Stimulated activated naive CD4-positive, alpha-beta T cell treated with Interleukin-2 at 50 U/mL for 16 hours (primary cell): ENCODE results near the gene ACSM2B.
"Not testable (repeated sequence)": the region's sequence is repeated elsewhere in the genome, so short reads cannot be mapped to it uniquely, and the experiment has no call there.

Experiments
- DNase-seq: peaks from one replicate; lab custom pipeline; 2025; lab: John Stamatoyannopoulos, UW

ACSM2B gene

DNA sequence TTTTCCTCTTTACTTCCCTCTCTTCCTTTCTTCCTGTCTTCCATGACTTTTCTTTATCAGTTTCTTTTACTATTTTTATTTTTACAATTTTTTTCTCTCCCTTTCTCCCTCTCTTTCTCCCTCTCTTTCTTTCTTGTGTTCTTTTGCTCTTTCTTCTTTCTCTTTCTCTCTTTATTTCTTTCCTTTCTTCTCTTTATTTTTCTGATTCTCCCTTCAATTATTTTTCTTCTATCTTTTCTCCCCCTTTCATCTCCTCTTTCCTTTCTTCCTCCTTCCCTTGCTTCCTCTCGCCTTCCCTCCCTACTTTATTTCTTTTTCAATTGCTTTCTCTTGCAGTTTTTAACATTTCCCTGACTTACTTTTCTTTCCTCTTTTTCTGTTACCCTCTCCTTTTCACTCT, 39.5 kb downstream of the ACSM2B start:
- not testable (repeated sequence) for DNase-seq

DNA sequence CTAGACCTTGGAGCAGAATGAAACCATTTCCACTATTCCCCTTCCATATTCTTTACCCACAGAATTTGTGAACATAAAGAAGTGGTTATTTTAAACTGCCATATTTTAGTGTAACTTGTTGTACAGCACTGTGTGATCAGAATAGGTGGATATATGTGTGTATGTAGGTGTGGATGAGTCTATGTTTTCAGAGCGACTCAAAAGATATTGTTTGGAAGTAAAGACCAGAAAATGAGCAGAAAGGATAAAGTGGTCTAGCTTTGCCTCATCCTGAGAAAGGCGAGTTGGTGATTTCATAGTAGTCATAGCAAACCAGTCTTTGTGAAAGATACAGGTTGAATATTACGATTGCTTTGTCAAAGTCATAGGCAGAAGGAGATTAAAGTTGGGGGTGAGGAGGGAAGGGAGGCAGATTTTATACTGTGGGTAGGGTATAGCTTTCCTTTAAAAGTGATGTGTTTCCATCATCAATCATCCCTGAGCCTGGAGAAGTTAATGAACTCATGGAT, 43.8 kb downstream of the ACSM2B start:
- DNase-seq = not testable (repeated sequence)

DNA sequence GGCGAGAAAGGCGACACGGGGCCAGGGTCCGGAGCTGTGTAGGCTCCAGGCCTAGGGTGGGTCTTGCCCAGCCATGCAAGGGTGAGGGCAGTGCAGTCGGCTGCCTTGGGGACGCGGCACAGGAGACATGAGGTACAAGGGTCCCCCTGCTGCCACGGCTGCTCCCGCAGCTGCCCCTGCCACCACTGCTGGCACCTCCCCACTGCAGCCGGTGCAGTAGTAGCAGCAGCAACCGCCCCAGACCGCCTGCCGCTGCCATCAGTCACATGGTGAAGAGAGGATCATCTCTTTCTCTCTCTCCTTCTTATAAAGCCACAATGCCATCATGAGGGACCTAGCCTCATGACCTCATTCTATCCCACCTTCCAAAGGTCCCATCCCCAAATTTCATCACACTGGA, 44.4 kb downstream of the ACSM2B start:
- not testable (repeated sequence) for DNase-seq

DNA sequence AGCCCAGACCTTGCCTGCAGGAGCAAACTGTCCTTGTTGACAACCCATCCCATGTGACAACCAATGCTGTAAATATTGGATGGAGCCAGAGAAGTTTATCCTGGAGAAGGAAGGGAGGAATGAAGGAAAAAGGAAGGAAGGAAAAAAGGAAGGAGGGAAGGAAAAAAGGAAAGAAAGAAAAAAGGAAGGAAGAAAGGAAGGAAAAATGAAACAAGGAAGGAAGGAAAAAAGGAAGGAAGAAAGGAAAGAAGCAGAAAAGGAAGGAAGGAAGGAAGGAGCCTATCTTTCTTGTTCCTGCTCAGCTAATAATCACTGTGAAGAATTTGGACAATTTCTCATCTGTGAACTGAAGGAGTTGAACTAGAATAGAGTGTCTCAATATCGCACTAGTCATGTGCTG, 56.1 kb downstream of the ACSM2B start:
- DNase-seq = no peak

DNA sequence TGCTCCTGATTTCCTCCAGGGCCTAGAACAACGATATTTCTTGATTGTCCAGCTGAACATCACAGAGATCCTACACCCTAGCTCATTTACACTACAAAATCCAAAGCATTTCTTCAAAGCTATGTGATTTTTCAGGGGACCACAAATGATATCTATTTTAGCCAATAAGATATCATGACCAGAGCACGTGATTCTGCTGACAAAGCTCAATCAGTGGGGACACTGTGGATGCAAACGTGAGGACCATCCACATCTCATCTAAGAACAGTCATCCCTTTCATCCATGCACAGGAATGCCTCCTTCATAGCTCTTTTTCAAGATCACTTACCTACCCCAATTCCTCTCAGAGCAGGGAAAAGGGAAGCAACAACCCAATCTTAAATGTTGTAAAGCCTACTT, 56.9 kb downstream of the ACSM2B start:
- DNase-seq = no peak

DNA sequence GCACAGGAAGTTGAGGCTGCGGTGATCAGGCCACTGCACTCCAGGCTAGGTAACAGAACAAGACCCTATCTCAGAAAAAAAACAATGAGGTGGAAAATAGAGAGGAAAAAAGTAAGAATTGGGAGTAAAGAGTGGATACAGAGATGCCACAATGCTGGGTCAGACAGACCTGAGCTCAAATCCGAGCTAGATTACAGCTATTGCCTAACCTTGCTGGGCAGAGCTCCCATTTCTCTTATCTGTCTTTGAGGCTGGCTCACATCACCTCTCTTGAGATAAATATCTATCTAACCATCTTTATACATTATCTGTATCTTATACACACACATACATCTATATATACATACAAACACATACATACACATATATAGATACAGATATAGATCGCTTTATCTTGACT, 59.0 kb downstream of the ACSM2B start:
- DNase-seq = no peak

DNA sequence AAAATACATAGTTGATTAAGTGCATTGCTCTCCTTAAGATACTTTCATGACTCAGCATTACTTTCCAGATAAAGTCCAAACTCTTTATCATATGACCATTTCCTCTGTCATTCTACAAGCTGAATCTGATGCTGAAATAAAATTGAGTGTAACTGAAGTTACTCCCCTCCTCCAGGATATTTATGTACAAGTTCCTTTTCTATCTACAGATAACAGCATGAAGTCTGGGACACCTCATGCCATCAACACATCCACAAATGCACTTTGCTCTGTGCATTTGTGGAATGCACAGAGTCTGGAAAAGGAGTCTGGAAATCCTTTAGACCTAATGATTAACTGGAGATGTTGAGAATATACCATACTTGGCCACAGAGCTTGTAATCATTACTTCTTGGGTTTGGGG, 60.5 kb downstream of the ACSM2B start:
- no peak for DNase-seq

DNA sequence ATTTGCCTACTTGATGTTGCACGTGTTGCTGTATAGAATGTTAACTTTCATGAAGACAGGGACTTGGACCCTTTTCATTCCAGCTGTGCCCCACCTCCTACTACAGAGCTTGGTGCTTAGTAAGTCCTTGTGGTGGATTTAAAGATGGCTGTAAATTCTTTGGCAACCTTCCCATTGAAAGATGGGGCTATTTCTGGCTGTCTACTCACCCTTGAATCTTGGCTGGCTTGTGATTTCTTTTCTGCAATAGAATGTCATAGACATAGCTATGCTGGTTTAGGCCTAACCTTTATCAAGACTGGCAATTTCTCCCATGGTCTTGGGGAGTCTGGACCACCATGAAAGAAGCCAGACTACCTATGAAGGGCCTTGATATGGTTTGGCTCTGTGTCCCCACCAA, 65.8 kb downstream of the ACSM2B start:
- DNase-seq = no peak

DNA sequence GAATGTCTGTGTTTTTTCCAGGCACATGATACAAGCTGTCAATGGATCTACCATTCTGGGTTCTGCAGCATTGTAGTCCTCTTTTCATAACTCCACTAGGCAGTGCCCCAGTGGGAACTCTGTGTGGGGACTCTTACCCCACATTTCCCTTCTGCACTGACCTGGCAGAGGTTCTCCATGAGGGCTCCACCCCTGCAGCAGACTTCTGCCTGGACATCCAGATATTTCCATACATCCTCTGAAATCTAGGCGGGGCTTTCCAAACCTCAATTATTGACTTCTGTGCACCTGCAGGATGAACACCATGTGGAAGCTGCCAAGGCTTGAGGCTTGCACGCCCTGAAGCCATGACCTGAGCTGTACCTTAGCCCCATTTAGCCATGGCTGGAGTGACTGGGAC, 68.9 kb downstream of the ACSM2B start:
- DNase-seq = no peak

DNA sequence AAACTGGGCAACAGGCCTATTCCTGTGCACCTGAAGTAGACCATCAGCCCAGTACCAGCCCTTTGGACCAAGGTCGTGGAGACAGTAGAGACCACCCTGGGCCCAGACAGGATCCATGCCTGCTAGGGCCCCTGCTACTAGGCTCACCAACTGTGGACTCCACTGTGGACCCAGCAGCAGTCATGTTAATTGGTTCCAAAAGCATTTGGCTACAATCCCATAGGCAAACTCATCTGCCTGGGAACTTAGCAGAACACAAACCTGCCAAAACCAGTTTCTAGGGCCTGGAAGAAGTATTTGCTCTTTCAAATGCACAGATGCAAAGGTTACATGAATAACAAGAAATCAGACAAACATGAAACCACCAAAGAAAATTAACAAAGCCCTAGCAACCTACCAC, 71.7 kb downstream of the ACSM2B start:
- DNase-seq = no peak

DNA sequence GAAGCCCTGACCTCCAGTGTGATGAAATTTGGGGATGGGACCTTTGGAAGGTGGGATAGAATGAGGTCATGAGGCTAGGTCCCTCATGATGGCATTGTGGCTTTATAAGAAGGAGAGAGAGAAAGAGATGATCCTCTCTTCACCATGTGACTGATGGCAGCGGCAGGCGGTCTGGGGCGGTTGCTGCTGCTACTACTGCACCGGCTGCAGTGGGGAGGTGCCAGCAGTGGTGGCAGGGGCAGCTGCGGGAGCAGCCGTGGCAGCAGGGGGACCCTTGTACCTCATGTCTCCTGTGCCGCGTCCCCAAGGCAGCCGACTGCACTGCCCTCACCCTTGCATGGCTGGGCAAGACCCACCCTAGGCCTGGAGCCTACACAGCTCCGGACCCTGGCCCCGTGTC, 84.7 kb downstream of the ACSM2B start:
- DNase-seq = not testable (repeated sequence)

DNA sequence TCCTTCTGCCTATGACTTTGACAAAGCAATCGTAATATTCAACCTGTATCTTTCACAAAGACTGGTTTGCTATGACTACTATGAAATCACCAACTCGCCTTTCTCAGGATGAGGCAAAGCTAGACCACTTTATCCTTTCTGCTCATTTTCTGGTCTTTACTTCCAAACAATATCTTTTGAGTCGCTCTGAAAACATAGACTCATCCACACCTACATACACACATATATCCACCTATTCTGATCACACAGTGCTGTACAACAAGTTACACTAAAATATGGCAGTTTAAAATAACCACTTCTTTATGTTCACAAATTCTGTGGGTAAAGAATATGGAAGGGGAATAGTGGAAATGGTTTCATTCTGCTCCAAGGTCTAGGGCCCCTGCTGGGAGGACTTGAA, 85.2 kb downstream of the ACSM2B start:
- DNase-seq = not testable (repeated sequence)
